ENCODE results near the gene SH3TC1. TPM values are rescaled to one million over a fixed set of nuclear protein-coding genes. Genes with fewer than 3 reads are reported as not detected.

Gene SH3TC1
- total RNA-seq, 4 donors from 2014 or later = 9.6 to 12.9 (median 12.6) TPM

GRCh38 chr4:8228319-8229250, 29.5 kb downstream of the SH3TC1 start:
- ATAC-seq = peak; percentile 57
- Histone ChIP-seq H3K27ac (peak overlapping the region in 1 of 4 donors; percentile 28), H3K4me1 (peaks cover 0 to 17% (median 10%) of the 10 kb centered on the region in 3 donors), H3K4me3 (no peak overlapping the region), H3K9me3 (no peaks in the 10 kb centered on the region), H3K36me3 (peaks cover 0 to 17% of the 10 kb centered on the region in 2 donors), H3K27me3 (no peaks in the 10 kb centered on the region)
- TF ChIP-seq, protein P1, sequence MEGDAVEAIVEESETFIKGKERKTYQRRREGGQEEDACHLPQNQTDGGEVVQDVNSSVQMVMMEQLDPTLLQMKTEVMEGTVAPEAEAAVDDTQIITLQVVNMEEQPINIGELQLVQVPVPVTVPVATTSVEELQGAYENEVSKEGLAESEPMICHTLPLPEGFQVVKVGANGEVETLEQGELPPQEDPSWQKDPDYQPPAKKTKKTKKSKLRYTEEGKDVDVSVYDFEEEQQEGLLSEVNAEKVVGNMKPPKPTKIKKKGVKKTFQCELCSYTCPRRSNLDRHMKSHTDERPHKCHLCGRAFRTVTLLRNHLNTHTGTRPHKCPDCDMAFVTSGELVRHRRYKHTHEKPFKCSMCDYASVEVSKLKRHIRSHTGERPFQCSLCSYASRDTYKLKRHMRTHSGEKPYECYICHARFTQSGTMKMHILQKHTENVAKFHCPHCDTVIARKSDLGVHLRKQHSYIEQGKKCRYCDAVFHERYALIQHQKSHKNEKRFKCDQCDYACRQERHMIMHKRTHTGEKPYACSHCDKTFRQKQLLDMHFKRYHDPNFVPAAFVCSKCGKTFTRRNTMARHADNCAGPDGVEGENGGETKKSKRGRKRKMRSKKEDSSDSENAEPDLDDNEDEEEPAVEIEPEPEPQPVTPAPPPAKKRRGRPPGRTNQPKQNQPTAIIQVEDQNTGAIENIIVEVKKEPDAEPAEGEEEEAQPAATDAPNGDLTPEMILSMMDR (IDR thresholded peaks at IDR 0.05) = no peak
- TF ChIP-seq EP300 (IDR thresholded peaks at IDR 0.05) (no peak), POLR2A (IDR thresholded peaks at IDR 0.05) (no peak), POLR2AphosphoS5 (IDR thresholded peaks at IDR 0.05) (no peak)
- 40 to 100% methylated on average over 1 to 2 of the region's 39 CpGs for WGBS, 2 donors (ENCODE audit: low coverage in 1 of 2)

- H3K4me1 ChIP-seq = peaks cover 0 to 17% (median 10%) of the 10 kb centered on the region in 3 donors
- no peak overlapping the region for H3K4me3 ChIP-seq
- no peak overlapping the region for H3K27ac ChIP-seq
- no peak for ATAC-seq
- no peaks in the 10 kb centered on the region for H3K27me3 ChIP-seq
- H3K36me3 ChIP-seq = peaks cover 0 to 17% of the 10 kb centered on the region in 2 donors
- WGBS, 2 donors (ENCODE audit: low coverage in 1 of 2) = 91 to 100% methylated on average over 4 to 12 of the region's 17 CpGs
- no peaks in the 10 kb centered on the region for H3K9me3 ChIP-seq
- TF ChIP-seq POLR2AphosphoS5 (IDR thresholded peaks at IDR 0.05) (no peak), POLR2A (IDR thresholded peaks at IDR 0.05) (no peak), EP300 (IDR thresholded peaks at IDR 0.05) (no peak)
- TF ChIP-seq, protein P1 (IDR thresholded peaks at IDR 0.05) = no peak
Observed at GRCh38 chr4:8229331-8229975, 30.4 kb downstream of the SH3TC1 start.

- ATAC-seq = no peak
- no peak for TF ChIP-seq POLR2AphosphoS5 (IDR thresholded peaks at IDR 0.05)
- TF ChIP-seq, protein P1 (IDR thresholded peaks at IDR 0.05) = no peak
- TF ChIP-seq EP300 (IDR thresholded peaks at IDR 0.05) = no peak
- no peak for TF ChIP-seq POLR2A (IDR thresholded peaks at IDR 0.05)
- H3K9me3 ChIP-seq = no peaks in the 10 kb centered on the region
- 96% methylated on average over 8 to 11 of the region's 11 CpGs for WGBS, 2 donors (ENCODE audit: low coverage in 1 of 2)
- H3K27me3 ChIP-seq = no peaks in the 10 kb centered on the region
- no peak overlapping the region for H3K4me3 ChIP-seq
- no peak overlapping the region for H3K27ac ChIP-seq
- H3K36me3 ChIP-seq = peaks cover 0 to 23% of the 10 kb centered on the region in 2 donors
- peaks cover 0 to 17% (median 10%) of the 10 kb centered on the region in 3 donors for H3K4me1 ChIP-seq
Observed at GRCh38 chr4:8230033-8230432, 30.9 kb downstream of the SH3TC1 start.

GRCh38 chr4:8230891-8231290, 31.8 kb downstream of the SH3TC1 start:
- peaks cover 0 to 31% of the 10 kb centered on the region in 2 donors for H3K36me3 ChIP-seq
- H3K4me1 ChIP-seq = peaks cover 0 to 17% (median 10%) of the 10 kb centered on the region in 3 donors
- H3K27ac ChIP-seq = no peak overlapping the region
- H3K27me3 ChIP-seq = no peaks in the 10 kb centered on the region
- no peak overlapping the region for H3K4me3 ChIP-seq
- no peak for ATAC-seq
- WGBS, 2 donors (ENCODE audit: low coverage in 1 of 2) = 95 to 97% methylated on average over 7 to 9 of the region's 10 CpGs
- no peak for TF ChIP-seq EP300 (IDR thresholded peaks at IDR 0.05)
- no peak for TF ChIP-seq POLR2AphosphoS5 (IDR thresholded peaks at IDR 0.05)
- TF ChIP-seq, protein P1 (IDR thresholded peaks at IDR 0.05) = no peak
- TF ChIP-seq POLR2A (IDR thresholded peaks at IDR 0.05) = no peak
- H3K9me3 ChIP-seq = no peaks in the 10 kb centered on the region

Measured in gastroesophageal sphincter (tissue), 4 donors.